Stimulated activated CD8-positive, alpha-beta memory T cell treated with anti-CD3 and anti-CD28 coated beads, Interleukin-4, amount 100 ng/mL, for 1 hour (primary cell): ENCODE results near the gene DDX39A.
A peak's percentile ranks its signal among the peaks of the same experiment; 100 is the strongest.
"Not testable (repeated sequence)": the region's sequence is repeated elsewhere in the genome, so short reads cannot be mapped to it uniquely, and the experiment has no call there.

ENCODE experiments used
- DNase-seq, 2 donors: peaks; one replicate each; pipeline ENCODE4 v3.0.0-alpha.2; 2020; ENCODE audit warnings: low read depth in 2 of 2, low spot score in 1 of 2

Gene DDX39A

DNA sequence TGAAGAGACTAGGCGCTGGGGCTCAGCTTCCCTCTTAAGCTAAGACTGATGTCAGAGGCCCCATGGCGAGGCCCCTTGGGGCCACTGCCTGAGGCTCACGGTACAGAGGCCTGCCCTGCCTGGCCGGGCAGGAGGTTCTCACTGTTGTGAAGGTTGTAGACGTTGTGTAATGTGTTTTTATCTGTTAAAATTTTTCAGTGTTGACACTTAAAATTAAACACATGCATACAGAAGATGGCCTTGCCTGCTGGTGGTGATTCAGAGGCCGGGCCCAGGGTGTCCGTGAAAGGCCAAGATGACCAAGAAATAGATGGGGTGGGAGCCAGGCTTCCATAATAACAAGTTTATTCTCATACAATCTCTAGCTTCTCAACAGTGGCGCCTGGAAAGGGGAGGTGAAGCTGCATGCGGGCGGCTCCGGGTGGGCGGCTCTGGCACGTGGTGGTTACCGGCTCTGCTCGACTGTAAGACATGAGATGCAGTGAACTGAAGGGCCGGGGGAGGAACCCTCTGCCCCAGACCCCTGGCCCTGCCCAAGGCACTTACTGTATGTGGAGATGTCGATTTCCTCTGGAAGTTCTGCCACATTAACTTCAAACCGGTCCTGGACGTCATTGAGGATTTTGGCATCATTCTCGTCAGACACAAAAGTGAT, 10.5 kb downstream of the DDX39A start:
- no peak for DNase-seq

DNA sequence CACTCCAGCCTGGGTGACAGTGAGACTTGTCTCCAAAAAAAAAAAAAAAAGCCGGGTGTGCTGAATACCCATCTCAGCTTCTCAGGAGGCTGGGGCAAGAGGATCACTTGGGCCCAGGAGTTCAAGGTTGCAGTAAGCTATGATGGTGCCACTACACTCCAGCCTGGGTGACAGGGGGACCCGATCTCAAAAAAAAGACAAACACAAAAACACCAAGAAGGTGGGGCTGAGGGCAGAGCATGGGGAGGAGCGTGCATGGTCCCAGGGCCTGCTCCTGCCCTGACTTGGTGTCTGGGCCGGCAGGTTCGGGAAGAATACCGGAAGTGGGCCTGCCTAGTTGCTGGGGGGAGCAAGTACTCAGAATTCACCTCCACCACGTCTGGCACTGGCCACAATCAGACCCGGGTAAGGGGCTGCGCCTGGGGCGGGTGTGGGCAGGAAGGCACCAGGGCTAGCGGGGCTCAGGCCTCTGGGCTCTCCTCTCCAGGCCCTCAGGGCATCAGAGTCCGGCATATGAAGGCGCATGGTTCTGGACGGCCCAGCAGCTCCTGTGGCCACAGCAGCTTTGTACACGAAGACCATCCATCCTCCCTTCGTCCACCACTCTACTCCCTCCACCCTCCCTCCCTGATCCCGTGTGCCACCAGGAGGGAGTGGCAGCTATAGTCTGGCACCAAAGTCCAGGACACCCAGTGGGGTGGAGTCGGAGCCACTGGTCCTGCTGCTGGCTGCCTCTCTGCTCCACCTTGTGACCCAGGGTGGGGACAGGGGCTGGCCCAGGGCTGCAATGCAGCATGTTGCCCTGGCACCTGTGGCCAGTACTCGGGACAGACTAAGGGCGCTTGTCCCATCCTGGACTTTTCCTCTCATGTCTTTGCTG, 11.3 kb downstream of the DDX39A start:
- DNase-seq = no peak

DNA sequence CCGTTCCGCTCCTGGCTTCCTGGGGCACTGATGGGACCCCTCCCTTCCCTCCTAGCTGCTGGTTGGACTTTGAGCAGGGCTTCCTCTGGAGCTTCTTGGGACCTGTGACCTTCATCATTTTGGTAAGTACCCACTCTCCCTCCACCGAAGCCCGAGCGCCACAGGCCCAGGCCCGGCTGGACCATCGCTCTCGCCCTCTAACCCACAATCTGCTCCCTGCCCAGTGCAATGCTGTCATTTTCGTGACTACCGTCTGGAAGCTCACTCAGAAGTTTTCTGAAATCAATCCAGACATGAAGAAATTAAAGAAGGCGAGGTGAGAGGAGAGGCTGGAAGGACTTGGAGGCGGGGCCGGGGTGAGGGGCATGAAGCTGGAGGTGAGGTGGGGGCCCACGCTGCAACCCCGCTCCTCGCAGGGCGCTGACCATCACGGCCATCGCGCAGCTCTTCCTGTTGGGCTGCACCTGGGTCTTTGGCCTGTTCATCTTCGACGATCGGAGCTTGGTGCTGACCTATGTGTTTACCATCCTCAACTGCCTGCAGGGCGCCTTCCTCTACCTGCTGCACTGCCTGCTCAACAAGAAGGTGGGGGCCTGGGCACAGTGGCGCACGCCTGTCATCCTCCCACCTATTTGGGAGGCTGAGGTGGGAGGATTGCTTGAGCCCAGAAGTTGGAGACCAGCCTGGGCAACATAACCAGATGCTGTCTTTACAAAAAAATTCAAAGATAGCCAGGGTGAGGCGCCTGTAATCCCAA, 12.3 kb downstream of the DDX39A start:
- DNase-seq = no peak

DNA sequence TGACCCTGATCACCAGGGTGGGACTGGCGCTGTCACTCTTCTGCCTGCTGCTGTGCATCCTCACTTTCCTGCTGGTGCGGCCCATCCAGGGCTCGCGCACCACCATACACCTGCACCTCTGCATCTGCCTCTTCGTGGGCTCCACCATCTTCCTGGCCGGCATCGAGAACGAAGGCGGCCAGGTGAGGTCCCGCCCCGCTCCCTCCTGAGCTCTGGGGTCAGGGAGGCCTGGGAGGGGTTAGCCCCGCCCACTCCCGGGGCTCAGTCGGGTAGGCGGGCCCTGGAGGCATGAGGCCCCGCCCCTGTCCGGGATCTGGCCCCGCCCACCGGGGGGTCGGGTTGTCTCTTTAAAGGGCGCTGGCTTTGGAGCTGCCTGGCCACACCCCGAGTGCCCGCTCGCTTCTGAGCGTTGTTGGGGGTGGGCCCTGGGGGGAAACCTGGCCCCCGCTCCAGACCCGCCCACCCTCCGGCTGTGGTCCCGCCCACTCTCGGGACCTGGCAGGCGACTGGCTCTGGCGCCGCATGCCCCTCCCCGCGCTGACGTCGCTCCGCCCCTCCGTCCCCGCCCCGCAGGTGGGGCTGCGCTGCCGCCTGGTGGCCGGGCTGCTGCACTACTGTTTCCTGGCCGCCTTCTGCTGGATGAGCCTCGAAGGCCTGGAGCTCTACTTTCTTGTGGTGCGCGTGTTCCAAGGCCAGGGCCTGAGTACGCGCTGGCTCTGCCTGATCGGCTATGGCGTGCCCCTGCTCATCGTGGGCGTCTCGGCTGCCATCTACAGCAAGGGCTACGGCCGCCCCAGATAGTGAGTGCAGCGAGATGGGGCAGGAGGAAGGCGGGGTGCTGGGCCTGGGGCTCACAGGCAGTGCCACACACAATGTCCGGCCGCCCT, 13.1 kb downstream of the DDX39A start:
- DNase-seq = peak; percentile 67 to 81

DNA sequence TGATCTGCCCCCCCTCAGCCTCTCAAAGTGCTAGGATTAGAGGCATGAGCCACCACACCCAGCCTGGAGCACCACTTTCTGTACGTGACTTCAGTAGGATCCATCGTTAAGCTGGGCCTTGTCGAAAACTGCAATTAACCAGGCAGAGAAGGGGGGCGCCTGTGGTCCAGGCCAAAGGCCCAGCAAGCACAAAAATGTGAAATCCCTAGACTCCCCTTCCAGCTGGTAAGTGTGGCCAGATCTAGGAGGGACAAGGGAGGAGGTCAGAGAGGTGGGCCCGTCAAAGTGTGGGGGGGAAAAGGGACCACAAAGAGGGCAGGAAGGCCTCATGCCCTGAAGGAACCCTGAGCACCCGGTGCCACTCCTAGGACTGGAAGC, 13.8 kb downstream of the DDX39A start:
- DNase-seq = no peak

DNA sequence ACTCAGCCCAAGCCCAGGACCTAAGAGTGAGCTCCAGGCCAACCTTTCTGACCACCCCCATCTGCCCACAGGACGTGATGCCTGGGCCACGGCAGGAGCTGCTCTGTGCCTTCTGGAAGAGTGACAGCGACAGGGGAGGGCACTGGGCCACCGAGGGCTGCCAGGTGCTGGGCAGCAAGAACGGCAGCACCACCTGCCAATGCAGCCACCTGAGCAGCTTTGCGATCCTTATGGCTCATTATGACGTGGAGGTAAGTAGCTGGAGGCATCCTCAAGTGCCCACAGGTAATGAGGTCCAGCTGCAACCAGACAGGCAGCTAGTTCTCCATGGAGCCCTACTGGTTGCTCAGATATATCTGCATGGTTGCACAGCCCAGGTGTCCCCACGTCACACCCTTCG, 14.8 kb downstream of the DDX39A start:
- no peak for DNase-seq

DNA sequence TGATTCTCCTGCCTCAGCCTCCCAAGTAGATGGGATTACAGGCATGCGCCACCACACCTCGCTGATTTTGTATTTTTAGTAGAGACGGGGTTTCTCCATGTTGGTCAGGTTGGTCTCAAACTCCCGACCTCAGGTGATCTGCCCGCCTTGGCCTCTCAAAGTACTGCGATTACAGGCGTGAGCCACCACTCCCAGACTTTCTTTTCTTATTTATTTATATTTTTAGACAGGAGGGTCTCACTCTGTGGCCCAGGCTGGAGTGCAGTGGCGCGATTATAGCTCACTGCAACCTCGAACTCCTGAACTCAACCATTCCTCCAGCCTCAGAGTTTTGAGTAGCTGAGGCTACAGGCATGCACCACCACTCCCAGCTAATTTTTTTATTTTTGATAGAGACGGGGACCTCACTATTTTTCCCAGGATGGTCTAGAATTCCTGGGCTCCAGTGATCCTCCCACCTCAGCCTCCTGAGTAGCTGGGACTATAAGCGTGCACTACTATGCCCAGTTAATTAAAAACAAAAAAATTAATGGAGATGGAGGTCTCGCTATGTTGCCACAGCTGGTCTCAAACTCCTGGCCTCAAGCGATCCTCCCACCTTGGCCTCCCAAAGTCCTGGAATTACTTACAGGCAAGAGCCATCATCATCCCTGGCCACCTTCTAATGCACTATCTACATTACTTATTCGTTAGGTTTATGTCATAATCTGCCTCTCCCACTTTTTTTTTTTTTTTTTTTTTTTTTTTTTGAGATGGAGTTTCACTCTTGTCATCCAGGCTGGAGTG, 15.8 kb downstream of the DDX39A start:
- DNase-seq = not testable (repeated sequence)

DNA sequence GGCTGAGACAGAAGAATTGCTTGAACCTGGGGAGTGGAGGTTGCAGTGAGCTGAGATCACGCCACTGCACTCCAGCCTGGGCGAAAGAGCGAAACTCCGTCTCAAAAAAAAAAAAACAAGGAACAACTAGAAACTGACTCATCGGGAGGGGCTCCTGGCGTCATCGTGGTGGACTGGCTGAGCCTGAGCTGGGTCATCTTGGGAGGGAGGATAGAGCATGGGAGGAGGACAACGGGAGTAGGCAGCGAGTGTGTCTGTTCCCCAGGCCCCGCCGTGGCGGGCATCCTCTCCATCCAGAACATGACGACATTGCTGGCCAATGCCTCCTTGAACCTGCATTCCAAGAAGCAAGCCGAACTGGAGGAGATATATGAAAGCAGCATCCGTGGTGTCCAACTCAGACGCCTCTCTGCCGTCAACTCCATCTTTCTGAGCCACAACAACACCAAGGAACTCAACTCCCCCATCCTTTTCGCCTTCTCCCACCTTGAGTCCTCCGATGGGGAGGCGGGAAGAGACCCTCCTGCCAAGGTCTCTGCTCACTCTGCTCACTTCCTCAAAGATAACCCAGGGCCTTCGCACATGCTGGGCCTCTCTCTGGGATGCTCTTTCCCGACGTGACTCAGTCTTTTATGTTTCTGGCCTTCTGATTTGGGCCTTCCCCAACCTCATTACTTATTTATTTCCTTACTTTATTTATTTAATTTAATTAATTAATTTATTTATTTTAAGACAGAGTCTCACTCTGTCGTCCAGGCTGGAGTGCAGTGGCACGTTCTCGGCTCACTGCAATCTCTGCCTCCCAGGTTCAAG, 16.6 kb downstream of the DDX39A start:
- DNase-seq = no peak

DNA sequence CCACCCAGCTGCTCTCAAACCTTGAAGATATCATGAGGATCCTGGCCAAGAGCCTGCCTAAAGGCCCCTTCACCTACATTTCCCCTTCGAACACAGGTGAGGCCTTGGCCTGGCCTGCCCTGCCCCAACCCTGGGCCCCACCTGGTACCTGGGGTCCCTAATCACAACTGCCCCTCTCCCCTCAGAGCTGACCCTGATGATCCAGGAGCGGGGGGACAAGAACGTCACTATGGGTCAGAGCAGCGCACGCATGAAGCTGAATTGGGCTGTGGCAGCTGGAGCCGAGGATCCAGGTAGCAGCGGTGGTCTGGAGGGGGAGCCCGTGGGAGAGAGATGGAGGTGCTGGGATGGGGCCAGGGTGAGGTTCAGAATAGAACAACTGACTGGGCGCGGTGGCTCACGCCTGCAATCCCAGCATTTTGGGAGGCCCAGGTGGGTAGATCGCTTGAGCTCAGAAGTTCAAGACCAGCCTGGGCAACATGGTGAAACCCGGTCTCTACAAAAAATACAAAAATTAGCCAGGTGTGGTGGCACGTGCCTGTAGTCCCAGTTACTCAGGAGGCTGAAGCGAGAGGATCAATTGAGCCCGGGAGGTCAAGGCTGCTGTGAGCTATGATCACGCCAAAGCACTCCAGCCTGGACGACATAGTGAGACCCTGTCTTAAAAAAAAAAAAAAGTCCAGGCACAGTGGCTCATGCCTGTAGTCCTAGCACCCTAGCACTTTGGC, 17.5 kb downstream of the DDX39A start:
- no peak for DNase-seq

DNA sequence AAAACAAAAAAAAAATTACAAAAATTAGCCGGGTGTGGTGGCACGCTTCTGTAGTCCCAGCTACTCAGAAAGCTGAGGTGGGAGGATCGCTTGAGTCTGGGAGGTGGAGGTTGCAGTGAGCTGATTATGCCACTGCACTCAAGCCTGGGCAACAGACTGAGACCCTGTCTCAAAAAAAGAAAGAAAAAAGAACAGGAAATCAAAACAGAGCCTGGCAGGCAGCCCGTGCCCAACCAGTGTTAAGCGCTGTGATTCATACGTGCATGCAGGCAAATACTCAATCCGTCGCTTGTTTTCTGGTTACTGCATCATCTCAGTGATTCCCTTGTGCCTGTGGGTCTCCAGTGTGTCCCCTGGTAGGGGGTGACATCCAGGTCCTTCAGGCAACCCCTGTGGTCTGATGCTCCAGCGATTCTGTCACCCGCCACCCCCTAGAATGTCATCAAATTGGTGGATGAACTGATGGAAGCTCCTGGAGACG, 18.1 kb downstream of the DDX39A start:
- no peak for DNase-seq

DNA sequence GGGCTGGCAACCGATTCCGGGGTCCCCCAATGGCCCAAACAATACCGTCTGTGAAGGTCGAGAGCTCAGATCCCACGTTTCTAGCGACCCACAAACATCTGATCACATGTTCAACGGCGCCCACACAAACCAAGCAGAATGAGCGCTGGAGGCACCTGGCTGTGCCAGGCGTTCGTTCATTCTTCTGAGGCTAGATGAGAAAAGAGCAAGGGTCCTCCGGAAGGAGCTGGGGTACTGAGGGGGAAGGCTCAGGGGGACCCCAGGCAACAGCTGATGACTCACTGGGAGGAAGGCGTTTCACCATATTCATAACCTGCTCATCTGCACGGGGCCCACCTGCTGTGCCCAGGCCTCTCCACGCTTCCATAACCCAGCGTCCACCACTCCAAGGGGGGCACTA, 22.0 kb downstream of the DDX39A start:
- not testable (repeated sequence) for DNase-seq

DNA sequence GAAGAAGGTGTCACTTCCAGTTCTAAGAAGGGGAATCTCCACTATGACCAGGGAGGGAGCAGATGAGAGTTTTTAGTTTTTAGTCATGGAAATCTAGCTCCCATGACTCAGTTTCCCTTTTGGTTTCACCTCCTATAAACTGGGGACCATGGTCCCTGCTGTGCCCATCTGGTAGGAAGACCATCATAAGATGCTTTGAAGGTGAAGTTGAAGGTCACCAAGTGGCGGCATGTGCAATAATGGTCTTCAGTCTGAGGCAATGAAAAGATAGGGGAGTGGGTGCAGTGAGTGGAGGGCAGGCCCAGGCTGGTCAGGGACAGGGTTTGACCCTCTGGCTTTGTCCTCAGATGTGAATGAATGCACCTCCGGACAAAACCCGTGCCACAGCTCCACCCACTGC, 22.4 kb downstream of the DDX39A start:
- not testable (repeated sequence) for DNase-seq

DNA sequence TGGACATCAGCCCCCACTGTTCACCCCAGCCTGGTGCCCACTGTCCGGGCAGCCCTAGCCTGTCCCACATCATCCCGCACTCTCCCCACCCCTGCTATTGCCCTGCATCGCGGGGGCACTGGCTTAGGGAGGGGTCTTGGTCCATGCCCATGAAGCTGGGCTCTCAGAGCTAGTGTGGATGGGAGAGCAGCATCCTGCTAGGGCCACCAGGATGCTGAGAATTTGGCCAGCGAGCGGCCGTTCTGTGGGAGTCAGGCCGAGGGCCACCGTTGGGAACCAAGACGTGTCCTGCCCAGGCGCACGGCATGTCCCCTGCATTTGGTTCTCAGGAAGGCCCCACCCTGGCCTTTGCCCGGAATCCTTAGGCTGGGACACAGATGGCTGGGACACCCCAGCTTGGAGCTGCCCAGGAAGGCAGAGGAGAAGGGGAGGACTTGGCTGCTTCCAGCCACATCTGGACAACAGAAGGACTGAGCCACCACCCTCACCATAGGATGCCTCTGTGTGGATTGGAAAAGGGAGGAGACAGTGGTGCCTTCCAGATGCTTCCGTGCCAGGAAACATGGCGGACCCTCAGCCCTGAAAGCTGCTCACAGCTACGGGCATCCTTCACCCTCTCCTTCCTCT, 23.3 kb downstream of the DDX39A start:
- DNase-seq = no peak

DNA sequence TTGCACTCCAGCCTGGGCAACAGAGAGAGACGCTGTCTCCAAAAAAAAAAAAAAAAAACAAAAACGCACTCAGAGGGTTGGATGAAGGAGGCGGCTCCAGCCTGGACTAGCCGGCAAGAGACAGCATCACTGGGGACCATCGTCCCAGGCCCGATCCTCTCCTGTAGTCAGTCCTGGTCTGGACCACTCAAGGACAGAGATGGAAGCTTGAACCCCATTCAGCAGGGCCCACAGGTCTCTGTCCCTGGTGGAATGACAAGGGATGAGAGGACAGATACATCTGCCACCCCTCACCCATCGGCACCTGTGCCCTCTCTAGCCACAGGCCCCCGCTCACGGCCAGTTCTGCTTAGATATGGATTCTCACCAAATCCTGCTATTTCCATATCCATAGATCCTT, 23.9 kb downstream of the DDX39A start:
- DNase-seq = no peak

DNA sequence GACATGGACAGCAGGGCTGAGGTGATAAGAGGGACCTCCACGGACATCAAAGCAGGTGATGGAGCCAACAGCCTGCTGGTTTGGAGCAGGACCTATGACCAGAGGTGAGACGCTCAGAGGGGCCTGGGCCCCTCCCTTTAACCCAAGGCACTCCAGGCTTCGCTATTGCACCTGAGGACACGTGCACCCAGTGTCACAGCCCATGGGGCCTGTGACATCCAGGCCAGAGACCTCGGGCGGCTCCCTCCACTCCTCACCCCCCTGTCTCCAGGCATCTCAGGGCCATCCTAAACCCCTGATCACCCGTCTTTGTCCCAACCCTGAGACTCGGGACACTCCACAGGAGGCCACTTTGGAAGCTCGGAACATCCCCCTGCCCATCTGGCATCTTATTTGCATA, 25.0 kb downstream of the DDX39A start:
- no peak for DNase-seq

DNA sequence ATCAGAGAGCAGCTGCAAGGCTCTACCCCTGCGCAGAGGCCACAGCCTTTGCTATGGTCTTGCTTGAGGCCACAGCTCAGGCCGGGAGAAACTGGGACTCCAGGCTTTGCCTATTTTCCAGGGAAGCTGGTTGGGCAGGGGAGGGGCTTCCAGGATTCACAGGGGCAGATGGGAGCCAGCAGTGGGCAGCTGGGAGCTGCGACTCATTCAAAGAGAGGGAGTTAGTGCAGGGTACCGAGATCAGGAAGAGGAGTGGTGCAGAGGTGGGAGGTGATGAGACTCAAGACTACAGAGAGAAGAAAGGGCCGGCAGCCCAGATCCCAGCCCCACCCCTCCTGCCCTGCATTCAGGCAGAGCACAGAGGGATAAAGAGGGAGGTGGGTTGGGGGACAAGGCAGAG, 25.8 kb downstream of the DDX39A start:
- DNase-seq = no peak

DNA sequence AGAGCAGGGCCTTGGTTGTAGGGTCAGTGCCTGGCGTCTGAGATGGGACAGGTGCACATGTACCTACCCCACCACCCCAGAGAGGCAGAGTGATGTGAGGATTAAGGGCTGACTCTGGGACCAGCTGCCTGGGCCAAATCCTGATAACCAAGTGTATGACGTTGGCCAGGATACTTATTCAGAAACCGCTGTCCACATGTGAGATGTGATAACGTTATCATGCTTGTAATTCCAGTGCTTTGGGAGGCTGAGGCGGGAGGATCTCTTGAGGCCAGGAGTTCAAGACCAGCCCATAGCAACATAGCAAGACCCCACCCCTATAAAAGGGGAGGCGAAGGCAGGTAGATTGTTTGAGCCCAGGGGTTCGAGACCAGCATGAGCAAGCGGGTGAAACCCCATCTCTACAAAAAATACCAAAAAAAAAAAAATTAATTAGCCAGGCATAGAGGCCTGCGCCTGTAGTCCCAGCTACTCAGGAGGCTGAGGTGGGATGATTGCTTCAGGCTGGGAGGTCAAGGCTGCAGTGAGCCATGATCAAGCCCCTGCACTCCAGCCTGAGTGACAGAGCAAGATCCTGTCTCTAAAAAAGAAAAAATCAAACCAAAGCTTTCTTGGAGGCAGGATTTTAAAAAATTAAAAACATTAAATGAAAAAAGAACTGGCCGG, 27.9 kb downstream of the DDX39A start:
- no peak for DNase-seq

DNA sequence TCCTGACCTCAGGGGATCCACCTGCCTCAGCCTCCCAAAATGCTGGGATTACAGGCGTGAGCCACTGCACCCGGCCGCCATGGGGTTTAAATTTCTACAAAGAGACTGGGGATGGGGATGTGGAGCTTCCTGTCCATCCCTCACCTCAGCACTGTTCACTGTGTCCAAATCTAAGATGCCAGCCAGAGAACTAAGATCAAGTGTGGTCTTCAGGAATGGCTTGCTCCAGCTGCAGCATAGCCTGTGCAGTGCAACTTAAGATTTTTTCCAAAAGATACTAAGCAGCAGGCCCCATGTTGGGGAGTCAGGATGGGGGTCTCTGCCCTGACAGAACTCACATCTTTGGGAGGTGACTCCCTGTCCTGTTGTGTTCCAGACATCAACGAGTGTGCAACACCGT, 28.6 kb downstream of the DDX39A start:
- no peak for DNase-seq
